ENCODE results near the gene TRIOBP. TPM values are rescaled to one million over a fixed set of nuclear protein-coding genes. Genes with fewer than 3 reads are reported as not detected.

TRIOBP gene
- total RNA-seq, 1 donor from 2014 or later = 156 TPM

GRCh38 chr22:37726241-37726887, 29.5 kb downstream of the TRIOBP start:
- peak in 1 of 2 donors; percentile 31 for DNase-seq (ENCODE audit: low read depth in 2 of 2)

GRCh38 chr22:37728620-37729019, 31.8 kb downstream of the TRIOBP start:
- DNase-seq (ENCODE audit: low read depth in 2 of 2) = no peak

GRCh38 chr22:37731804-37732471, 35.1 kb downstream of the TRIOBP start:
- no peak for DNase-seq (ENCODE audit: low read depth in 2 of 2)

GRCh38 chr22:37732699-37733607, 36.1 kb downstream of the TRIOBP start:
- no peak for DNase-seq (ENCODE audit: low read depth in 2 of 2)

- no peak for DNase-seq (ENCODE audit: low read depth in 2 of 2)
Observed at GRCh38 chr22:37733625-37734401, 37.0 kb downstream of the TRIOBP start.

- no peak for DNase-seq (ENCODE audit: low read depth in 2 of 2)
Observed at GRCh38 chr22:37734402-37734700, 37.5 kb downstream of the TRIOBP start.

GRCh38 chr22:37734964-37735451, 38.2 kb downstream of the TRIOBP start:
- peak; percentile 51 to 79 for DNase-seq (ENCODE audit: low read depth in 2 of 2)

- DNase-seq (ENCODE audit: low read depth in 2 of 2) = no peak
Observed at GRCh38 chr22:37739035-37739434, 42.2 kb downstream of the TRIOBP start.

GRCh38 chr22:37739611-37740049, 42.8 kb downstream of the TRIOBP start:
- no peak for DNase-seq (ENCODE audit: low read depth in 2 of 2)

GRCh38 chr22:37740455-37741311, 43.8 kb downstream of the TRIOBP start:
- no peak for DNase-seq (ENCODE audit: low read depth in 2 of 2)

GRCh38 chr22:37741312-37741795, 44.5 kb downstream of the TRIOBP start:
- DNase-seq (ENCODE audit: low read depth in 2 of 2) = peak in 1 of 2 donors; percentile 58

- peak in 1 of 2 donors; percentile 78 for DNase-seq (ENCODE audit: low read depth in 2 of 2)
Observed at GRCh38 chr22:37742376-37743171, 45.7 kb downstream of the TRIOBP start.

- no peak for DNase-seq (ENCODE audit: low read depth in 2 of 2)
Observed at GRCh38 chr22:37744589-37744988, 47.7 kb downstream of the TRIOBP start.

- peak; percentile 88 to 91 for DNase-seq (ENCODE audit: low read depth in 2 of 2)
Observed at GRCh38 chr22:37745548-37746365, 48.9 kb downstream of the TRIOBP start.

- DNase-seq (ENCODE audit: low read depth in 2 of 2) = no peak
Observed at GRCh38 chr22:37746366-37747079, 49.7 kb downstream of the TRIOBP start.

GRCh38 chr22:37747080-37747714, 50.3 kb downstream of the TRIOBP start:
- peak; percentile 68 to 69 for DNase-seq (ENCODE audit: low read depth in 2 of 2)

- DNase-seq (ENCODE audit: low read depth in 2 of 2) = no peak
Observed at GRCh38 chr22:37747715-37748100, 50.9 kb downstream of the TRIOBP start.

Measured in lung microvascular endothelial cell (primary cell).